ENCODE results near the gene KLF17.

DNA sequence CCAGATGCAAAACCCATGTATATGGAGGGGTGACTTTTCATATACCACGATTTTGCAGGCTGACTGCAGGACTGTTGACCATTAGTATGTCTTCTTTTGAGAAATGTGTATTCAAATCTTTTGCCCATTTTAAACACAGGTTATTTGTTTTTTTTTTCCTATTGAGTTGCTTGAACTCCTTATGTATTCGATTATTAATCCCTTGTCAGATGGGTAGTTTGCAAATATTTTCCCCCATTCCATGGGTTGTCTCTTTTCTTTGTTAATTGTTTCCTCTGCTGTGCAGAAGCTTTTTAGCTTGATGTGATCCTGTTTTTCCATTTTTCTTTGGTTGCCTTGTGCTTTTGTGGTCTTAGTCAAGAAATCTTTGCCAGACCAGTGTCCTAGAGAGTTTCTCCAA is 24.6 kb upstream of the KLF17 start:
- no peak for TF ChIP-seq CTCF (IDR thresholded peaks at IDR 0.05)
- no peak for TF ChIP-seq POLR2A (IDR thresholded peaks at IDR 0.05)

Data from esophagus squamous epithelium (tissue), 4 donors.